ENCODE results near the gene CORO1C.

Gene CORO1C

GRCh38 chr12:108647585-108648287, 83.6 kb downstream of the CORO1C start:
- no peak for DNase-seq (ENCODE audit: low read depth)

- DNase-seq (ENCODE audit: low read depth) = no peak
These were observed 84.4 kb downstream of the CORO1C start for GRCh38 chr12:108646600-108647579.

- DNase-seq (ENCODE audit: low read depth) = no peak
These were observed 85.4 kb downstream of the CORO1C start for GRCh38 chr12:108645686-108646599.

GRCh38 chr12:108644811-108645120, 86.6 kb downstream of the CORO1C start:
- no peak for DNase-seq (ENCODE audit: low read depth)

GRCh38 chr12:108643941-108644810, 87.1 kb downstream of the CORO1C start:
- DNase-seq (ENCODE audit: low read depth) = no peak

- DNase-seq (ENCODE audit: low read depth) = no peak
These were observed 88.2 kb downstream of the CORO1C start for GRCh38 chr12:108642899-108643654.

- DNase-seq (ENCODE audit: low read depth) = no peak
These were observed 88.9 kb downstream of the CORO1C start for GRCh38 chr12:108642269-108642870.

GRCh38 chr12:108641446-108642268, 89.7 kb downstream of the CORO1C start:
- DNase-seq (ENCODE audit: low read depth) = no peak

- DNase-seq (ENCODE audit: low read depth) = no peak
These were observed 90.4 kb downstream of the CORO1C start for GRCh38 chr12:108640802-108641445.

- DNase-seq (ENCODE audit: low read depth) = no peak
These were observed 92.1 kb downstream of the CORO1C start for GRCh38 chr12:108638997-108639822.

- DNase-seq (ENCODE audit: low read depth) = no peak
These were observed 93.0 kb downstream of the CORO1C start for GRCh38 chr12:108638141-108638827.

GRCh38 chr12:108637222-108637971, 93.9 kb downstream of the CORO1C start:
- DNase-seq (ENCODE audit: low read depth) = no peak

GRCh38 chr12:108635997-108636808, 95.1 kb downstream of the CORO1C start:
- DNase-seq (ENCODE audit: low read depth) = no peak

- no peak for DNase-seq (ENCODE audit: low read depth)
These were observed 95.9 kb downstream of the CORO1C start for GRCh38 chr12:108635201-108635996.

- DNase-seq (ENCODE audit: low read depth) = no peak
These were observed 97.0 kb downstream of the CORO1C start for GRCh38 chr12:108634341-108634751.

Data from GM04504 (cell line).